HG02642 (cell line): Measurements from ENCODE around the gene PRRT1.
"Not testable (repeated sequence)": the region's sequence is repeated elsewhere in the genome, so short reads cannot be mapped to it uniquely, and the experiment has no call there.

ENCODE experiments used
- ATAC-seq: cut with Tn5 transposase; IDR thresholded peaks from one replicate; pipeline ENCODE4 v1.9.1; 2021; ENCODE audit warnings: mild to moderate bottlenecking; ENCODE audit not compliant: unreplicated experiment, poor library complexity

Gene PRRT1

DNA sequence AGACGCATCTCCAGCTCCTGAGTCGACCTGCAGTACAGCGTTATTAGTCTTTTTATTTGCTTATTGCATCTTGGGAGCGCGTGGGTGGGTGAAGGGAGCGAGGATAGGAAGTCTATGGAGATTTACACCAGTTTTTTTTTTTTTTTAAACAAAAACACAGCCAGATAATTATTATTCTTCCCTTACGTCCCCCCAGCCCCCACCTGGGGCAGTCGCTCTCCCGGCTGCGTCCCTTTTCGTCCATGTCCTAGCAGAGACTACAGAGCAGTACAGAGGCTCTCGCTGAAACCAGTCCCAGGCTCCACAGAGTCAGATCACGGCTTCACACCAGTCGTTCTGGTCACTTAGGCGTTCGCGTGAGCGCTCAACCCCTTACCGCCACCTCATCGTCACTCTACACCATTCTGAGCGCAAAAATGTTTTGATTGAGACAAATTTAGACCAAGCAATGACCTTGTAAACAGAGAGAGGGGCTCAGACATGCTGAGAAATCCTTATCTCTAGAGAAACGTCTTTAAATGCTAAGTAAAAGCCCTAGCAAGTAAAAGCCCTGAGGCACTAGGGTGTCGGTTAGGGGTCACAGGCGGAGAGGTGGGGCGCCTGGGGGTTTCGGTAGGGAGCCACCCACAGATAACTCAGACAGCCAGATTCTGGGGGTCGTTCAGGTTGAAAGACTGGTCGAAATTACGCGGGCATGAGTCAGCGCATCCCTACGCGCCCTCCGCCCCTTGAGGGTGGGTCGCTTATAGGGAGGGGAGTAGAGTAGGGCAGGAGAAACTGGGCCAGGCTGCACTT, 1.2 kb upstream of the PRRT1 start:
- ATAC-seq: no peak

GRCh38 chr6:32151181-32151862, 417 bp downstream of the PRRT1 start:
- ATAC-seq: no peak

DNA sequence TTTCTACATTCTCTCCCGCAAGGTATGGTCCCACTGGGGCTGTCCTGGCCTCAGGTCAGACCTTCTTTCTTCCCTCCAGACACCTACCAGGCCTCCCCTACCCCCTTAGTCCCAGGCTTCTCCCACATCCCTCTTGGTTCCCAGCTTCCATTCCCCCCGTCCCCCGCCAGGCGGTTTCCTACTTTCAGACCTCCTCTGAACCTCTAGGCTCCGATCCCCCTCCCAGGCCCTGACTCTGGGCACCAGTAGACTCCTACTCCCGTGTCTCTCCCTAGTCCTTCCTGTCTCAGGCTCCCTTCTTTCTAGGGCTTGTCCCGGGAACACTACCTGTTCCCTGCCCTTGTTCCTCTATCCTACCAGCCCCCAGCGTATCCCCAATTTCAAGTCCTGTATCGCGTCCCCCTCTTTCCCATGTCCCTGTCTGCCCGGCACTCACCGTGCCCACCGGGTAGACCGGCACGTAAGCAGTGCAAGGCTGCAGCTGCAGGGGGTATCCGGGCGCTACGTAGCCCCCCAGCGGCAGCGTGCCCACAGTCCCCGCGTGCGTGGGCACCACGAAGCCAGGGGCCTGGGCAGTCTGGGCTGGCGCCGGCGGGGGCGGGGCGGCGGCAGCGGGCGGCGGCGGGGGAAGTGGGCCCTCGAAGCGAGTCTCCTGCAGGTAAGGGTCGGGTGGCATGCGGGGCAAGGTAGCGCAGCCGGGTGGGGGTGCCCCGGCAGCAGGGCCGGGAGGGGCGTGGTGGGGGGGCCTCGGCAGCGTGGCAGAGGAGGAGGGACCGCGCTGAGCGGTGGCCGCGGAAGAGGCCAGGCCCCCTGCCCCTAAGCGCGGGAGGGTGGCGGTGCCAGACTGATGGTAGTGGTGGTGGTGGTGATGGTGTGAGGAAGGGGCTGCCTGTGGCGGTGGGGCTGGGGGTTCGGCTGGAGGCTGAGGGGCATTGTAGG, 1.5 kb downstream of the PRRT1 start:
- no peak for ATAC-seq

DNA sequence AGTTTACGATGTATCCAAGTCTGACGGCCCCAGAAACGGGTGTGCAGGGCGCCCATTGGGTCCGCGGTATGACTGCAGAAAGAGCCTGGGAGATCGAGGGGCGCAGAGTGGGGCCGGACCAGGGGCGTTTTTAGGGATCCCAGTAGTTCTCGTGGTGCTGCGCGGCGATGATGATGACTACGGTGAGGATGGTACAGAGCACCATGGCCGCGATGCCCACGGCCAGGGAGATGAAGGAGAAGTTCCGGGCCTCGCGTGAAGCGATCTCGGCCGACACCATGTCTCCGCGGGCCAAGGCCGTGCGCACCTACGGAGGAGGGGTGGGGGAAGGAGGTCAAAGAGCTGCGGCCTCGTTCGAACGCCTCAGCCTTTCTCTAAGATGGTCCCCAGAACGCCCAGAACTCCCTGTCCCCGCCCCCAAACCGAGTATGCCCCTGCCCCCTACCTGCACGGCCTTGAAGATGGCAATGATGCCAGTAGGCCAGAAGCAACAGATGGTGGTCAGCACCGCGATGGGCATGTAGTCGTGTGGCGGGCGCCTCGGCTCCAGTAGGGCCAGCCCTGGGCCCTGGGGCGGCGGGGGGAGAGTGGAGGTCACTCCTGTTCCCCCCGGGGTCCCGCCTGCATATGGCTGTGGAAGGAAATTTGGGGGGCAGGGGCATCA, 2.5 kb downstream of the PRRT1 start:
- ATAC-seq: no peak

DNA sequence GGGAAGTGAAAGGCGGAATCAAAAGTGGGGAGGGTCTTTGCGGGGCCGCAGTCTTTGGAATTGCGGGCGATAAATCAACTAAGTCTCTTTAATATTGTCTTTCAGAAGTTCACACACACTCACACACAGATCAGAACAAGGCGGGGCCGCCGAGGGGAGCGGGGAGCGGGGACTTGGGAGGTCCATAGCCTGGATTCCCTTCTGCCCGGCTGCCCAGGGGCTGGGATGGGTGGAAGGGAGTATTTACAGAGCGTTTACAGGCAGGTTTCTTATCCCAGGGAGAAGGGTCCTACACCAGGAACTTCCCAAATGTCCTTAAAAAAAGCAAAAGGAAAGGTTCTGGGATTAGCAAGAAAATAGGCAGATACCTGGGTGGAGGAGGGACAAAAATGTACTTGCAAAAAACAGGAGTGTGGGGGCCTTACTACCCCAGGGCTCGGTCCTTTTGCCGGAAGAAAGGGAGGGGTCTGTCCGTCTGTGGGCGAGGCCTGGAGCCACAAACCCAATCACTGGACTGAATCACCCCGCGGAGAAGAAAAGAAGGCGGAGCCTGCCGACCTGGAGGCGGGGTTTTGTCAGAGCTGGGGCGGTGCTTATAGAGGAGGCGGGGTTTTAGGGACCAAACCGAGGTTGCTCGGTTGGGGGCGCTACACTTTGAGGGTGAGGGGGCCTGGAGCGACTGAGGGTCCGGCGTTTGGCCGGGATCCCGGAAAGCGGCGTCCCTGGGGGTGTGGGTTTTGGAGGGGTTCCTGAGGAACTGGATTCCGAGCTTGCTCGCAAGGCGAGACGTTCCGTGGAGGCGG, 3.2 kb downstream of the PRRT1 start:
- no peak for ATAC-seq

GRCh38 chr6:32147401-32148132, 4.2 kb downstream of the PRRT1 start:
- no peak for ATAC-seq

DNA sequence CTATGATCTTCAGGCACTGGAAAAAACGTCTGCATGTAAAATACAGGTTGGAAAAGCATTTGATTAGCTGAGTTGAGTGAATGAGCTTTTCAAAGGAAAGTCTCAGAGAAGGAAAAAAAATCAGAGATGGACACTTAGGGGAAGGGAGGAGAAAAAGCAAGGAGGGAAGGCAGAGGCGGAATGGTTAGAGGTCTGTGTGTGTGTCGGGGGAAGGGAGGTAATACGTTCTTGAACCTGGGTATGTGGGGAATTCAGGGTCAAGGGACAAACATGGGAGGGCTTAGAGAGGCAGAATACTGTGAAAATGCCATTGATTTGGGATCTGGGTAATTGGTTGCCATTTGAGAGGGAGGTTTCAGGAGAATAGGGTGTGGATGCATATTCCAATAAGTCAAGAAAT, 5.1 kb downstream of the PRRT1 start:
- no peak for ATAC-seq

- no peak for ATAC-seq
Observed at GRCh38 chr6:32146287-32146686, 5.5 kb downstream of the PRRT1 start.

DNA sequence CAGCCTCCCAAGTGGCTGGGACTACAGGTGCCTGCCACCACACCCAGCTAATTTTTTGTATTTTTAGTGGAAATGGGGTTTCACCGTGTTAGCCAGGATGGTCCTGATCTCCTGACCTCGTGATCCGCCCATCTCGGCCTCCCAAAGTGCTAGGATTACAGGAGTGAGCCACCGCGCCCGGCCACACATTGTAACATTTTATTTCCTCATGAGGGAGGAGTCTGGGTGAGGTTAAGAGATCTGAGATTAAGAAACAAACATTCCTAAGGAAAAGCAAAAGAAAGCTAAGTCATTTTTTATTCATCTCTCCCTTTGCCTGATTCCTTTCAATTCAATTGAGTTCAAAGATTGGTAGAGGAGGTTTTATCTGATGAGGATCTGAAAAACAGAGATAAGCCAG, 7.5 kb downstream of the PRRT1 start:
- ATAC-seq: not testable (repeated sequence)

- ATAC-seq: no peak
Observed at GRCh38 chr6:32140420-32141046, 11.2 kb downstream of the PRRT1 start.

DNA sequence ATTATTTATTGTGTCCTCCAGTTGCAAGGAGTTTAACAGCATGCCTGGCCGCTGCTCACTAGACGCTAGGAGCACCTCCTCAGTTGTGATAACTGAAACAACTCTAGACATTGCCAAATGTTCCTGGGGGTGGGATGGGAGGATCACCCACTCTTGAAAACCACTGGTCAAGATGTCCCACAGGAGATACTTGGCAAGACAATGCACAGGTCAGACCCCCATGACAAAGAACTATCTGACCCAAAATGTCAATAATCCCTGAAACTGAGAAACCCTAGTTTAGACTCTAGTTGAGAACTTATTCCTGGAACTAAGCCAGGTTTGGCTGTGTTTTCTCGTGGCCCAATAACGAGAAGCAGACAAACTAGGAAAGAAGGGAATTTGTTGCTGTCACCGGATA, 12.1 kb downstream of the PRRT1 start:
- ATAC-seq: no peak

DNA sequence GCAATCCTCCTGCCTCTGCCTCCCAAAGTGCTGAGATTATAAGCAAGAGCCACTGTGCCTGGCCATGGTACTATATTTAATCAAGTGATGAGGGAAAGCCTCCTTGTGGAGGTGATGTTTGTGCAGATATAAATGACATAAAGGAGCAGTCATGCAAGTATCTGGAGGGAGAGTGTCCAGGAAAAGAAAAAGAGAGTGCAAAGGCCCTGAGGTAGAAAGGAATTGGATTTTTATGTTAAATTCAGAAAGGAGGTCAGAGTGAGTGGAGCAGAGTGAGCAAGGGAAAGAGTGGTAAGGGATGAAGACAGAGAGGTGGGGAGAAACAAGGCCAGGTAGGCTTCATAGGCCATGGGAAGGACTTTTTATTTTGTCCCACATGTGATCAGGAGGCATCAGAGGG, 14.3 kb downstream of the PRRT1 start:
- no peak for ATAC-seq

DNA sequence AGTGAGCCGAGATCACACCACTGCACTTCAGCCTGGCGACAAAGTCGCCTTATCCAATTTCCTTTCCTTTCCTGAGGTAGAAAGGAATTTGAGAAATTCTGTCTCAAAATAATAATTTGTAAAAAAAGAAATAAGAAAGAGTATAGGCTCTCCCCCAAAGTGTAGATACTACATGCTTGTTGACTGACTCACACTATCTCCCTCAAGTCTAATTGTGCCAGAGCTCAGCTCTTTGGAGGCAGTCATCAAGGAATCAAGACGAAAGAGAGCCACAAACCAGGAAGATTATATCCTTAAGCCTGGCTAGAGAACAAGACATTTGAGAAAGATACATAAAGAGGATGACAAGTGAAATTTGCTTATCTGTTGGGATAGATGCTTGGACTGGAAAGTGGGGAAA, 18.0 kb downstream of the PRRT1 start:
- ATAC-seq: no peak

DNA sequence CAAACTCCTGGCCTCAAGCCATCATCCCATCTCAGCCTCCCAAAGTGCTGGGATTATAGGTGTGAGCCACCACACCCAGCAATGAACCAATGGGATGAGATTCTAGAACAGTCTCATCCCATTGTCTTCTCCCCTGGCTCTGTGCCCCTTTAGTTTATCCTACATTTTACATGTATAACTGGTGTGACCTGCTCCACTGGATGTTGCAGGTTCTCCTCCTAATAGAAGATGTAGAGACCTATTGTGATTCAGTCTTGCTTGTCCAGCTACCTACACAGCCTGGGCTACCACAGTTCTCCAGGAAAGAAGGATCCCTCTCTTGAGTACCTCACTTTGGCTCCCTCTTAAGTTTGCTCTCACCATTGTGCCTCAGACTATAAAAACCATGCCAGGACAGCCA, 19.6 kb downstream of the PRRT1 start:
- no peak for ATAC-seq

DNA sequence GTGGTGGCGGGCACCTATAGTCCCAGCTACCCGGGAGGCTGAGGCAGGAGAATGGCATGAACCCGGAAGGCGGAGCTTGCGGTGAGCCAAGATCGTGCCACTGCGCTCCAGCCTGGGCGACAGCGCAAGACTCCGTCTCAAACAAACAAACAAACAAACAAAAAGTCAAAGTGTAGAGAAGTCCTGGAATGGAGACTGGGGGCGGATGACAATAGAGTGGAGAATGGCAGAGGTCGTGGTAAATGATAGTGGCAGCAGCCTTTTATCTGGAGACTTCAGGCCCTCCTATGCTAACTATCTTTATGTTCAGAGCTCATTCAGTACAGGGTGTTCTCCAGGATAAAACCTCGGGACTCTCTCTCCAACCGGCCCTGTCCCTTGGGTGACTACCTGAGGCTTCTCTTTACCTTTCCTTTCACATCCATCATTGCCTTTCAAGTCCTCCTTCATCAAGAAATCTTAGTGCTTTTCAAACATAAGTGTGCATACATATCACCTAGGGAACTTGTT, 20.2 kb downstream of the PRRT1 start:
- no peak for ATAC-seq

GRCh38 chr6:32129297-32130088, 22.2 kb downstream of the PRRT1 start:
- no peak for ATAC-seq

GRCh38 chr6:32128751-32129296, 22.9 kb downstream of the PRRT1 start:
- no peak for ATAC-seq
